ENCODE results near the gene RBM45. TPM values are rescaled to one million over a fixed set of nuclear protein-coding genes. Genes with fewer than 3 reads are reported as not detected.

RBM45 gene
- total RNA-seq, 1 experiment from 2014 or later = 11.6 TPM

GRCh38 chr2:178082408-178083045 lies 29.7 kb upstream of the RBM45 start:
- DNase-seq = no peak
- Histone ChIP-seq H3K4me1 (no peaks in the 10 kb centered on the region), H3K9me3 (replicated peaks) (peaks cover 9% of the 10 kb centered on the region; the same call in 1 of the 2 replicates), H3K27ac (no peak overlapping the region), H3K4me3 (no peak overlapping the region), H3K27me3 (no peaks in the 10 kb centered on the region), H3K36me3 (no peaks in the 10 kb centered on the region)

GRCh38 chr2:178084273-178084672 lies 28.0 kb upstream of the RBM45 start:
- H3K4me3 ChIP-seq = no peak overlapping the region
- no peaks in the 10 kb centered on the region for H3K36me3 ChIP-seq
- no peak overlapping the region for H3K27ac ChIP-seq
- DNase-seq = no peak
- H3K4me1 ChIP-seq = no peaks in the 10 kb centered on the region
- 0 out of 2 replicates have a peak, but pooled peaks cover 1% of the 10 kb centered on the region for H3K27me3 ChIP-seq
- peaks cover 9% of the 10 kb centered on the region; the same call in 1 of the 2 replicates for H3K9me3 ChIP-seq (replicated peaks)

GRCh38 chr2:178088774-178089270 lies 23.4 kb upstream of the RBM45 start:
- Histone ChIP-seq H3K27me3 (0 out of 2 replicates have a peak, but pooled peaks cover 3% of the 10 kb centered on the region), H3K4me1 (no peaks in the 10 kb centered on the region), H3K36me3 (no peaks in the 10 kb centered on the region), H3K4me3 (no peak overlapping the region), H3K9me3 (replicated peaks) (no peaks in the 10 kb centered on the region), H3K27ac (no peak overlapping the region)
- no peak for DNase-seq

GRCh38 chr2:178093471-178093870 lies 18.8 kb upstream of the RBM45 start:
- Histone ChIP-seq H3K27ac (no peak overlapping the region), H3K9me3 (replicated peaks) (no peaks in the 10 kb centered on the region), H3K4me1 (no peaks in the 10 kb centered on the region), H3K4me3 (no peak overlapping the region), H3K27me3 (0 out of 2 replicates have a peak, but pooled peaks cover 3% of the 10 kb centered on the region), H3K36me3 (no peaks in the 10 kb centered on the region)
- no peak for DNase-seq

GRCh38 chr2:178101321-178102079 lies 10.7 kb upstream of the RBM45 start:
- Histone ChIP-seq H3K36me3 (no peaks in the 10 kb centered on the region), H3K4me1 (no peaks in the 10 kb centered on the region), H3K27me3 (0 out of 2 replicates have a peak, but pooled peaks cover 5% of the 10 kb centered on the region), H3K9me3 (replicated peaks) (peaks cover 4% of the 10 kb centered on the region; the same call in 1 of the 2 replicates), H3K27ac (no peak overlapping the region), H3K4me3 (no peak overlapping the region)
- no peak for DNase-seq

DNA sequence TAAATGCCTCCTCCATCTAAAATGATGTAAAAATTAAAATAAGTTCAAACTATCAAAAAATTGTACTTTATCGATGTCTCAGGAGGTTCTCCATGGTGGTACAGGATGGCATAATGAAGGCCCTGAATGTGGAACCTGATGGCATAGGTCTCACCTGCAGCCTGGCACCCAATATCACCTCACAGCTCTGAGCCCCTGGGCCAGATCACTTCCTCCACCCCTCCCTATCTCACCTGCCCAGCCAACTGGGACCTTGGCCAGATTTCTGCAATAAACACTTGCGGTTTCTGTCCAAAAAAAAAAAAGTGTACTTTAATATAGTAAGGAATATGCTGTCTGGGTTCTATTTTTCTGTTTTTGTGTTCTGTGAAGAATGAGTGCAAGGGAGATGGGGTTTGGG lies 6.7 kb upstream of the RBM45 start:
- Histone ChIP-seq H3K27ac (no peak overlapping the region), H3K36me3 (no peaks in the 10 kb centered on the region), H3K9me3 (replicated peaks) (no peaks in the 10 kb centered on the region), H3K4me1 (peaks cover 3% of the 10 kb centered on the region; the same call in 1 of the 2 replicates), H3K4me3 (no peak overlapping the region), H3K27me3 (0 out of 2 replicates have a peak, but pooled peaks cover 5% of the 10 kb centered on the region)
- no peak for DNase-seq

DNA sequence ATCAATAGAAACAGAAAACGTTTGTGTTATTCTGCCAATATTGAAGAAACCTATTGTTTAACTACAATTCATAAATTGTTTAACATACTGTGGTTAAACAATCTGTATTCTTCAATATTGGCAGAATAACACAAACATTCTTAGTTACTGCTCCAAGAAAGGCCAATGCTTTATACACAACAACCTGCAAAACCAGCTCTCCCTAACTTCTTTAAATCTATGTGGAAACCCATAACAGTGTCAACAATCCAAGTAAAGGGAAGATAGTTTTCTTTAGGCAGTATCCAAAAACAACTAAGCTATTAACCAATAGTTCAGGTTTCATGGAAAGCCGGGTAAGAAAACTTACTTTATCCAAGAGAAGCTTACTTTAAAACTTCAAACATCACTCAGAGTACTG lies 6.2 kb upstream of the RBM45 start:
- Histone ChIP-seq H3K4me1 (peaks cover 3% of the 10 kb centered on the region; the same call in 1 of the 2 replicates), H3K9me3 (replicated peaks) (no peaks in the 10 kb centered on the region), H3K4me3 (no peak overlapping the region), H3K27me3 (0 out of 2 replicates have a peak, but pooled peaks cover 5% of the 10 kb centered on the region), H3K27ac (no peak overlapping the region), H3K36me3 (no peaks in the 10 kb centered on the region)
- no peak for DNase-seq

GRCh38 chr2:178108176-178108575 lies 4.1 kb upstream of the RBM45 start:
- H3K4me1 ChIP-seq = peaks cover 3% of the 10 kb centered on the region
- H3K4me3 ChIP-seq = no peak overlapping the region
- no peak overlapping the region for H3K27ac ChIP-seq
- DNase-seq = no peak
- no peaks in the 10 kb centered on the region for H3K36me3 ChIP-seq
- 0 out of 2 replicates have a peak, but pooled peaks cover under 1% of the 10 kb centered on the region for H3K27me3 ChIP-seq
- H3K9me3 ChIP-seq (replicated peaks) = no peaks in the 10 kb centered on the region

DNA sequence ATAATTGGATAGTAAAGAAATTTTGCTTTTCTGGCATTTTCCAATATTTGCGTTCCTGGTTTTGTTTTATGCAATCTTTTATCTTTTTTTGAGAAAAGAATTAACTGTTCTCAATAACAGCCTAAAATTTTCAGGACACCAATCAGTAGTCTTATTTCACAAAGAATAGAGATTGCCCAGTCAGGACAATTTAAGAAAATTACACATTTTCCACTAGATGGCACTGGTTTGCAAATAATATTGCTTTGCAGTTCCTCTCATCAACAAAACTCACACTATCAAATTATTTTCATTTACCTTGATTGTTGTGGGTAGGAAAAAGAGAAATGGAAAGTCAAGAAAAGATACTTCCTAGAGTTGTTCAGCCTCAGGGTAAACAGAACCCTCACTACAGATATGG lies 2.4 kb upstream of the RBM45 start:
- Histone ChIP-seq H3K36me3 (no peaks in the 10 kb centered on the region), H3K27ac (no peak overlapping the region), H3K4me1 (peaks cover 7% of the 10 kb centered on the region), H3K4me3 (no peak overlapping the region), H3K27me3 (no peaks in the 10 kb centered on the region), H3K9me3 (replicated peaks) (no peaks in the 10 kb centered on the region)
- DNase-seq = peak in 1 of 2 experiments; percentile 67

DNA sequence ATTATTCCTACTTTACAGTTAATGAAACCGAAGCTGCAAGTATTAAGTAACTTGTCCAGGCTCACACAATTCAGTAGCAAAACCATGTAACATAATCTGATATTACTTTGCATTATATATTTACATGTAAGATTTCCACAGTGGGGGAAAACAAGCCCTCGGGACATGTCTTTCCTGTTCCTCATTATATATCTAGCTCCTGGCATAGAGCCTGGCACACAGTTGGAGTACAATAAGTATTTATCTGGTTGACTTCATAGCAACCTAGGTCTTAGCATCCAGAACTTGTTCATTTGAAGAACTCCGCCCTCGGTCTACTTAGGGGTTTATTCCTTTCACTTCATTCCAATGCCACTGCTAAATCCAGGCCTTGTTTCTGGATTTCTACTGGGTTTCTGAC lies 1.6 kb upstream of the RBM45 start:
- Histone ChIP-seq H3K4me3 (no peak overlapping the region), H3K36me3 (no peaks in the 10 kb centered on the region), H3K4me1 (peaks cover 7% of the 10 kb centered on the region), H3K27me3 (no peaks in the 10 kb centered on the region), H3K9me3 (replicated peaks) (no peaks in the 10 kb centered on the region), H3K27ac (no peak overlapping the region)
- peak in 1 of 2 experiments; percentile 8 for DNase-seq

- Histone ChIP-seq H3K36me3 (no peaks in the 10 kb centered on the region), H3K27me3 (no peaks in the 10 kb centered on the region), H3K4me1 (peaks cover 7% of the 10 kb centered on the region), H3K27ac (no peak overlapping the region), H3K4me3 (peak overlapping the region; percentile 76), H3K9me3 (replicated peaks) (no peaks in the 10 kb centered on the region)
- no peak for DNase-seq
Observed at GRCh38 chr2:178111743-178112142, 494 bp upstream of the RBM45 start.

DNA sequence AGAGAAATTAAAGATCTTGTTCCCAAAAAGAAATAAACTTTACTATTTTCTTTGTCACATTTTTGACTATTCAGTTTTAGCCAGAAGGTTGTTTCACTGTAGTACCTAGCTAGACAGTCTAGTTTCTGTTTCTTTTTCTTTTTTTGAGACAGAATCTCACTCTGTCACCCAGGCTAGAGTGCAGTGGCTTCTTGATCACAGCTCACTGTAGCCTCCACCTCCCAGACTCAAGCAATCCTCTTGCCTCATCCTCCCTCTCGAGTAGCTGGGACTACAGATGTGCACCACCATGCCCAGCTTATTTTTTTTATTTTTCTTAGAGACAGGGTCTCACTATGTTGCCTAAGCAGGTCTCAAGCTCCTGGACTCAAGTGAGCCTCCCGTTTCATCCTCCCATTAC lies 2.2 kb downstream of the RBM45 start:
- Histone ChIP-seq H3K9me3 (replicated peaks) (no peaks in the 10 kb centered on the region), H3K4me1 (peaks cover 7% of the 10 kb centered on the region), H3K27ac (no peak overlapping the region), H3K4me3 (no peak overlapping the region), H3K27me3 (no peaks in the 10 kb centered on the region), H3K36me3 (no peaks in the 10 kb centered on the region)
- DNase-seq = no peak

DNA sequence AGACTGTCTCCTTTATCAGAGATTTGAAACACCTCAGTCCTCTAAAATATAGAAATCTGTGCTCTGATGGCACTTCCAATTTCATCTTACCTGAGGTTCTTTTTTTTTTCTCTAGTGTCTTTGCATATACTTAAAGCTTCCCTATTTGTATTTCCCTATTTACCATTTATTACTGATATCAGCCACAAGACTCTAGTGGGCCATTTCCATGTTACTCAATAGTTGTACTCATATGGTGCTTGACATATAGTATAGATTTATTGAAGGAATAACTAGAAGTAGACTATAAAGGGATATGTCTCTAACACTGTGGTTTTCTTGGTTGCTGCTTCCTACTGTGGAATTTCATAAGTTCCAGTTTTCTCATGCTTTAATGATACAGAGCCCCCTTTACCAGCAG lies 3.0 kb downstream of the RBM45 start:
- no peak for DNase-seq
- Histone ChIP-seq H3K27me3 (no peaks in the 10 kb centered on the region), H3K4me1 (peaks cover 4% of the 10 kb centered on the region; the same call in 1 of the 2 replicates), H3K4me3 (no peak overlapping the region), H3K36me3 (no peaks in the 10 kb centered on the region), H3K9me3 (replicated peaks) (no peaks in the 10 kb centered on the region), H3K27ac (no peak overlapping the region)

- no peak overlapping the region for H3K27ac ChIP-seq
Observed at GRCh38 chr2:178117725-178118124, 5.5 kb downstream of the RBM45 start.

More at GRCh38 chr2:178117725-178118124, 5.5 kb downstream of the RBM45 start:
- Histone ChIP-seq H3K4me3 (no peak overlapping the region), H3K27me3 (no peaks in the 10 kb centered on the region), H3K9me3 (replicated peaks) (no peaks in the 10 kb centered on the region), H3K4me1 (peaks cover 4% of the 10 kb centered on the region; the same call in 1 of the 2 replicates), H3K36me3 (no peaks in the 10 kb centered on the region)
- DNase-seq = no peak

All from SJCRH30 (cell line).